ENCODE data around the gene DAAM2.

DNA sequence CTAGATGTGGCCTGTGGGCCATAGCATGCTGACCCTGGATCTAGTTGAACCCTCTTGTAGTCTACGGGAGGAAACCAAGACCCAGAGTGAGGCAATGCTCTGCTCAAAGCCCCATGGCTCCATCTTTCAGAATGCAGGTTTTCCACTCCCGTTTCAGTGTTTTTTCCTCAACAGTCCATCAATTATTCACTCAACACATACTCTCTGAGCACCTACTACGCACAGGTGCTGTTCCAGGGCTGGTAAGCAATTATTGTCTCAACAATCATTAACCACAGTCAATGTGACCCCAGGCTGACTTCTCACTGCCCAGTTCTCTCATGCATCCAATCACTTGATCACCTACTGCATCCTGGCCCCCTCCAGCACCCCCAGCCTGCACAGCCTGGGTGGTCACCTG is 122.1 kb downstream of the DAAM2 start:
- TF ChIP-seq, protein P1, sequence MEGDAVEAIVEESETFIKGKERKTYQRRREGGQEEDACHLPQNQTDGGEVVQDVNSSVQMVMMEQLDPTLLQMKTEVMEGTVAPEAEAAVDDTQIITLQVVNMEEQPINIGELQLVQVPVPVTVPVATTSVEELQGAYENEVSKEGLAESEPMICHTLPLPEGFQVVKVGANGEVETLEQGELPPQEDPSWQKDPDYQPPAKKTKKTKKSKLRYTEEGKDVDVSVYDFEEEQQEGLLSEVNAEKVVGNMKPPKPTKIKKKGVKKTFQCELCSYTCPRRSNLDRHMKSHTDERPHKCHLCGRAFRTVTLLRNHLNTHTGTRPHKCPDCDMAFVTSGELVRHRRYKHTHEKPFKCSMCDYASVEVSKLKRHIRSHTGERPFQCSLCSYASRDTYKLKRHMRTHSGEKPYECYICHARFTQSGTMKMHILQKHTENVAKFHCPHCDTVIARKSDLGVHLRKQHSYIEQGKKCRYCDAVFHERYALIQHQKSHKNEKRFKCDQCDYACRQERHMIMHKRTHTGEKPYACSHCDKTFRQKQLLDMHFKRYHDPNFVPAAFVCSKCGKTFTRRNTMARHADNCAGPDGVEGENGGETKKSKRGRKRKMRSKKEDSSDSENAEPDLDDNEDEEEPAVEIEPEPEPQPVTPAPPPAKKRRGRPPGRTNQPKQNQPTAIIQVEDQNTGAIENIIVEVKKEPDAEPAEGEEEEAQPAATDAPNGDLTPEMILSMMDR (IDR thresholded peaks at IDR 0.05) = no peak
- TF ChIP-seq POLR2A (IDR thresholded peaks at IDR 0.05) (no peak), EP300 (IDR thresholded peaks at IDR 0.05) (no peak), POLR2AphosphoS5 (IDR thresholded peaks at IDR 0.05) (no peak)
